Vagina (tissue), 2 donors: ENCODE data around the gene FAM210B. TPM values are rescaled to one million over a fixed set of nuclear protein-coding genes. Genes with fewer than 3 reads are reported as not detected.
"Not testable (repeated sequence)": the region's sequence is repeated elsewhere in the genome, so short reads cannot be mapped to it uniquely, and the experiment has no call there.

Experiments
- DNase-seq, 2 donors: peaks; one replicate each; pipeline ENCODE4 v3.0.0-alpha.2; 2017; ENCODE audit errors: extremely low spot score in 2 of 2
- H3K27ac ChIP-seq: fragments of 200-600 bp; sonication (generic); one replicate; pipeline ENCODE4 v1.5.1; 2019
- H3K27me3 ChIP-seq: fragments of 200-600 bp; sonication (generic); one replicate; pipeline ENCODE4 v1.5.1; 2019
- H3K36me3 ChIP-seq, 2 donors: fragments of 200-600 bp; sonication (generic); one replicate each; pipeline ENCODE4 v1.5.1; 2017 to 2019
- H3K4me1 ChIP-seq: fragments of 200-600 bp; sonication (generic); one replicate; pipeline ENCODE4 v1.5.1; 2019
- H3K4me3 ChIP-seq, 2 donors: fragments of 200-600 bp; sonication (generic); 1 replicate in 1 of 2; 2 replicates in 1 of 2; pipeline ENCODE4 v1.5.1; 2016 to 2019
- H3K9me3 ChIP-seq: fragments of 200-600 bp; sonication (generic); one replicate; pipeline ENCODE4 v1.5.1; 2019
- POLR2A ChIP-seq, 2 donors: fragments of 450-650 bp; IDR thresholded peaks; one replicate each; pipeline ENCODE4 v1.6.1; 2017; ENCODE audit warnings: antibody characterized with exemption in 2 of 2, mild to moderate bottlenecking in 2 of 2, moderate library complexity in 2 of 2
- POLR2AphosphoS5 ChIP-seq, 2 donors: sonication (generic); formaldehyde crosslinking; IDR thresholded peaks; one replicate each; pipeline ENCODE4 v1.9.0; 2017; ENCODE audit warnings: antibody characterized with exemption in 2 of 2, mild to moderate bottlenecking in 2 of 2, low read depth in 1 of 2; ENCODE audit not compliant: insufficient read depth in 1 of 2
- intact Hi-C: fragments of 100-400 bp; cut with DNase I; formaldehyde crosslinking; loops from one replicate; pipeline ENCODE4 v1.15.1; 2023
- total RNA-seq: library from RNA; depleted of rRNA; stranded (reverse); fragments of >200 nt; gene quantifications from one replicate; pipeline ENCODE4 v1.2.3, GENCODE V29; 2016
- TF ChIP-seq, protein P1 (sequence below), 3 experiments: fragments of 450-650 bp in 2 of 3; fragments of 200-600 bp in 1 of 3; sonication (generic) in 1 of 3; IDR thresholded peaks; one replicate each; pipeline ENCODE4 v1.5.1; 2017 to 2019; ENCODE audit warnings: antibody characterized with exemption in 3 of 3, mild to moderate bottlenecking in 2 of 3, moderate library complexity in 2 of 3

The FAM210B gene
- total RNA-seq, 1 donor from 2014 or later: 46.4 TPM

DNA sequence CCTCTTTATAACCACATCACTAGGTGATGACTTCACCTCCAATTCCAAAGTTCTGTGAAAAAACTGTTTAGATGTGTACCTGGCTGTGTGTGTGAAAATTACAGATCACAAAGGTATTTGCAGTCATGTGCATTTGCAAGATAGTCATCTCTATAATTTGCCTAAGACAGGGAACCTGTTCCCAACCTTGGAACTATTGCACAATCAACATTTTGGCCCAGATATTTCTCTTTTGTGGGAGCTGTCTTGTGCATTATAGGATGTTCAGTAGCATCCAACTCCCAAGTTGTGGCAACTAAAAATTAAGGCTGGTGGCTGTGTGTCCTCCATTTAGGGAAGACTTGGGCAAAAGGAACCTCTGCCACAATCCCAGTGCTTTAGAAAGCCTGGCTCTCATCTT, 34.0 kb upstream of the FAM210B start:
- Histone ChIP-seq H3K27me3 (no peaks in the 10 kb centered on the region), H3K4me1 (peaks cover 14% of the 10 kb centered on the region), H3K36me3 (no peaks in the 10 kb centered on the region), H3K4me3 (no peak overlapping the region), H3K9me3 (no peaks in the 10 kb centered on the region), H3K27ac (no peak overlapping the region)
- TF ChIP-seq, protein P1, sequence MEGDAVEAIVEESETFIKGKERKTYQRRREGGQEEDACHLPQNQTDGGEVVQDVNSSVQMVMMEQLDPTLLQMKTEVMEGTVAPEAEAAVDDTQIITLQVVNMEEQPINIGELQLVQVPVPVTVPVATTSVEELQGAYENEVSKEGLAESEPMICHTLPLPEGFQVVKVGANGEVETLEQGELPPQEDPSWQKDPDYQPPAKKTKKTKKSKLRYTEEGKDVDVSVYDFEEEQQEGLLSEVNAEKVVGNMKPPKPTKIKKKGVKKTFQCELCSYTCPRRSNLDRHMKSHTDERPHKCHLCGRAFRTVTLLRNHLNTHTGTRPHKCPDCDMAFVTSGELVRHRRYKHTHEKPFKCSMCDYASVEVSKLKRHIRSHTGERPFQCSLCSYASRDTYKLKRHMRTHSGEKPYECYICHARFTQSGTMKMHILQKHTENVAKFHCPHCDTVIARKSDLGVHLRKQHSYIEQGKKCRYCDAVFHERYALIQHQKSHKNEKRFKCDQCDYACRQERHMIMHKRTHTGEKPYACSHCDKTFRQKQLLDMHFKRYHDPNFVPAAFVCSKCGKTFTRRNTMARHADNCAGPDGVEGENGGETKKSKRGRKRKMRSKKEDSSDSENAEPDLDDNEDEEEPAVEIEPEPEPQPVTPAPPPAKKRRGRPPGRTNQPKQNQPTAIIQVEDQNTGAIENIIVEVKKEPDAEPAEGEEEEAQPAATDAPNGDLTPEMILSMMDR (IDR thresholded peaks at IDR 0.05): no peak
- TF ChIP-seq POLR2AphosphoS5 (IDR thresholded peaks at IDR 0.05; ENCODE audit: insufficient read depth in 1 of 2, low read depth in 1 of 2): no peak
- no peak for TF ChIP-seq POLR2A (IDR thresholded peaks at IDR 0.05)
- intact Hi-C loops: no loop called here
- no peak for DNase-seq

DNA sequence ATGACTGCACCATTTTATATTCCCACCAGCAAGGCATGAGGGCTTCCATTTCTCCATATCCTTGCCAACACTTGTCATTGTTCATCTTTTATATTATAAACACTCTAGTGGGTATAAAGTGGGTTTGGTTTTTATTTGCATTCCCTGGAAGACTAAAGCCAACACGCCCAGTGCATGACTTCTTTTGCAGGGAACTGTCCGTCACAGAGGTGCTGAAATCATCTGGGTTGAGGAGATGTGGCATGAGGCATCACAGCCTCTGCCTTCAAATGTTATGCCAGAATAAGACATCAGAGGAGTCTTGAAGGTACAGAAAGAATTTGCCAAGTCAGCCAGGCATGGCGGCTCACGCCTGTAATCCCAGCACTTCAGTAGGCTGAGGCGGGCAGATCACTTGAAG, 29.9 kb upstream of the FAM210B start:
- Histone ChIP-seq H3K27ac (no peak overlapping the region), H3K4me1 (no peaks in the 10 kb centered on the region), H3K4me3 (no peak overlapping the region), H3K9me3 (no peaks in the 10 kb centered on the region), H3K27me3 (no peaks in the 10 kb centered on the region), H3K36me3 (no peaks in the 10 kb centered on the region)
- intact Hi-C loops: no loop called here
- no peak for DNase-seq
- TF ChIP-seq, protein P1 (IDR thresholded peaks at IDR 0.05): no peak
- TF ChIP-seq POLR2A (IDR thresholded peaks at IDR 0.05) (no peak), POLR2AphosphoS5 (IDR thresholded peaks at IDR 0.05; ENCODE audit: insufficient read depth in 1 of 2, low read depth in 1 of 2) (no peak)

DNA sequence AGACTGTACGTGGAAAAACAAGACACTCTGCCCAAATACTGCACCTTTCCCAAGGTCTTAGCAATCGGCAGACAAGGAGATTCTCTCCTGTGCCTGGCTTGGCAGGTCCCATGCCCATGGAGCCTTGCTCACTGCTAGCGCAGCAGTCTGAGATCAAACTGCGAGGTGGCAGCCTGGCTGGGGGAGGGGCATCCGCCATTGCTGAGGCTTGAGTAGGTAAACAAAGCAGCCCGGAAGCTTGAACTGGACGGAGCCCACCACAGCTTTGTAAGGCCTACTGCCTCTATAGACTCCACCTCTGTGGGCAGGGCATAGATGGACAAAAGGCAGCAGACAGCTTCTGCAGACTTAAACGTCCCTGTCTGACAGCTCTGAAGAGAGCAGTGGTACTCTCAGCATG, 22.1 kb upstream of the FAM210B start:
- H3K4me1 ChIP-seq, H3K27me3 ChIP-seq, H3K4me3 ChIP-seq: not testable (repeated sequence)

DNA sequence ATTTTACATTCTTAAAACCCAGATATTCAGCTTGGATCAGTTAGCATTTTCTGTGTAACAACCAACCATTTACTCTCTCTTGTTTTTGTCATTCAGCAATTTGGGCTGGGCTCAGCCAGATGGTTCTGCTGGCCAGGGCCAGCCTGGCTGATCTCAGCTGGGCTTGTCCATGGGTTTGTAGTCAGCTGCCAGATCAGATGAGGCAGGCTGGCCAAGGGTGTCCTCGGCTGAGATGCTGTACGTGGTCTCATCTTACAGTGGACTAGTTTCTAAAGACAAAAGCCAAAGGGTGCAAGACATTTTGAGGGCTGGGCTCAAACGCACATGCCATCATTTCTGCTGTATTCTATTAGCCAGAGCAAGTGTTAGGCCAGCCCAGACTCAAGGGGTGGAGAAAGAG, 16.0 kb upstream of the FAM210B start:
- Histone ChIP-seq H3K4me3 (no peak overlapping the region), H3K36me3 (no peaks in the 10 kb centered on the region), H3K27me3 (no peaks in the 10 kb centered on the region), H3K9me3 (no peaks in the 10 kb centered on the region), H3K4me1 (peaks cover 7% of the 10 kb centered on the region), H3K27ac (no peak overlapping the region)
- intact Hi-C loops: no loop called here
- TF ChIP-seq, protein P1 (IDR thresholded peaks at IDR 0.05): no peak
- TF ChIP-seq POLR2A (IDR thresholded peaks at IDR 0.05) (no peak), POLR2AphosphoS5 (IDR thresholded peaks at IDR 0.05; ENCODE audit: insufficient read depth in 1 of 2, low read depth in 1 of 2) (no peak)
- DNase-seq: no peak

More for the DNA sequence above, 22.1 kb upstream of the FAM210B start:
- H3K36me3 ChIP-seq, H3K9me3 ChIP-seq, DNase-seq, H3K27ac ChIP-seq, intact Hi-C loops: not testable (repeated sequence)

DNA sequence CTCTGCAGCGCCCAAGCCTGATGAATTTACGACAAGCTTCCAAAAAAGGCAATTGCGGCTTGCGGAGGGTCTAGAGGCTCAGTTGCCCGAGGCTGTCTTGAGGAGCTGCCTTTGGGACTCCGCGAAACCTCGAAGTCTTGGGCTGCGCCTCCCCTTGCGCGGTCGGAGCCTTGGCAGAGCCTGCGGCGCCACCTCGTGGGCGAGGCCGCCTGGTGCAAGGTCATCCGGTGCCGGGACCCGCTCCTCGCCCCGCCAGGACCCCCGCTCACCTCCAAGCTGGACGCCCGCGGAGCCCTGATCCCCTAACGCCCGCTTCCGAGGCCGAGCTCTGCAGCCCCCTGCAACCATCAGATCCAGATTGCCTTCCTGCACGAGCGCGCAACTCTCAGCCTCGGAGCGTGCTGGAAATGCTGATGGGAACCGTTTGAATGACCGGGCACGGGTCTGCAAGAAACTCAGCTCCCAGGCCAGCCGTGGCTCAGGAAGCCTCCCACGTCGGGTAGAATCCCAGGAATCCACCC, 14.9 kb upstream of the FAM210B start:
- no peak overlapping the region for H3K4me3 ChIP-seq
- H3K9me3 ChIP-seq: no peaks in the 10 kb centered on the region
- no peaks in the 10 kb centered on the region for H3K27me3 ChIP-seq
- peaks cover 7% of the 10 kb centered on the region for H3K4me1 ChIP-seq
- no peak overlapping the region for H3K27ac ChIP-seq
- TF ChIP-seq, protein P1 (IDR thresholded peaks at IDR 0.05): peak; percentile 19 to 60 (median 55)
- no peak for TF ChIP-seq POLR2AphosphoS5 (IDR thresholded peaks at IDR 0.05; ENCODE audit: insufficient read depth in 1 of 2, low read depth in 1 of 2)
- DNase-seq: no peak
- intact Hi-C loops: no loop called here
- H3K36me3 ChIP-seq: no peaks in the 10 kb centered on the region
